Right lobe of liver (tissue), 4 donors: ENCODE measurements around the gene KCNJ12.
"Not testable (repeated sequence)": the region's sequence is repeated elsewhere in the genome, so short reads cannot be mapped to it uniquely, and the experiment has no call there.

ENCODE experiments used
- POLR2A ChIP-seq: fragments of 450-650 bp; IDR thresholded peaks from one replicate; pipeline ENCODE4 v1.6.1; 2017; ENCODE audit warnings: antibody characterized with exemption, mild to moderate bottlenecking
- TF ChIP-seq, protein P1 (sequence below), 4 donors: fragments of 200-600 bp in 3 of 4; fragments of 450-650 bp in 1 of 4; IDR thresholded peaks; one replicate each; pipeline versions ENCODE4 v1.5.1 to v1.8.0; 2016 to 2022; ENCODE audit warnings: antibody characterized with exemption in 4 of 4, mild to moderate bottlenecking in 2 of 4
- donor health status: DM: no; HTN: no; CAD: no.
- donor health status: DM: no; HTN: no; CAD: no.
- donor health status: DM: no; HTN: yes; CAD: no.

DNA sequence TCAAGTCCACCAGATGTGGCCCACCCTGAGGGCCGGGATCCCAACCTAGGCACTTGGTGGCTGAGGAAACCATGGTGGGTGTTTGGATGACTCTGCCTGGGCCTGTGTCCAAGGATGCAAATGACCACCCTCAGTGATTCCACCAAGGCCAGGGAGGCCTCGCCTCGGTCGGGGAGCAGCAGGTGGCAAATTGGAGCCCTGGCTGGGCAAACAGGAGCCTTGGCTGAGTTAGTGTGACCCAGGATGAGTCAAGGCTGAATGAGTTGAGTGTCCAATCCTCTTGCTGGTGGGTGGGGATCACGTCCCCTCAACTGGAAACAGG lies 62.8 kb downstream of the KCNJ12 start:
- TF ChIP-seq, protein P1, sequence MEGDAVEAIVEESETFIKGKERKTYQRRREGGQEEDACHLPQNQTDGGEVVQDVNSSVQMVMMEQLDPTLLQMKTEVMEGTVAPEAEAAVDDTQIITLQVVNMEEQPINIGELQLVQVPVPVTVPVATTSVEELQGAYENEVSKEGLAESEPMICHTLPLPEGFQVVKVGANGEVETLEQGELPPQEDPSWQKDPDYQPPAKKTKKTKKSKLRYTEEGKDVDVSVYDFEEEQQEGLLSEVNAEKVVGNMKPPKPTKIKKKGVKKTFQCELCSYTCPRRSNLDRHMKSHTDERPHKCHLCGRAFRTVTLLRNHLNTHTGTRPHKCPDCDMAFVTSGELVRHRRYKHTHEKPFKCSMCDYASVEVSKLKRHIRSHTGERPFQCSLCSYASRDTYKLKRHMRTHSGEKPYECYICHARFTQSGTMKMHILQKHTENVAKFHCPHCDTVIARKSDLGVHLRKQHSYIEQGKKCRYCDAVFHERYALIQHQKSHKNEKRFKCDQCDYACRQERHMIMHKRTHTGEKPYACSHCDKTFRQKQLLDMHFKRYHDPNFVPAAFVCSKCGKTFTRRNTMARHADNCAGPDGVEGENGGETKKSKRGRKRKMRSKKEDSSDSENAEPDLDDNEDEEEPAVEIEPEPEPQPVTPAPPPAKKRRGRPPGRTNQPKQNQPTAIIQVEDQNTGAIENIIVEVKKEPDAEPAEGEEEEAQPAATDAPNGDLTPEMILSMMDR (IDR thresholded peaks at IDR 0.05), result not testable (repeated sequence)
- TF ChIP-seq POLR2A, result not testable (repeated sequence)
